ENCODE measurements around the gene NOL3.

NOL3 gene

GRCh38 chr16:67195676-67196075 is 25.3 kb downstream of the NOL3 start:
- H3K9me3 ChIP-seq (ENCODE audit: control insufficient read depth, insufficient read depth, low read length) = no peaks in the 10 kb centered on the region
- H3K9ac ChIP-seq (ENCODE audit: low read depth, low read length) = no peak overlapping the region
- peaks cover 7% of the 10 kb centered on the region for H3K4me1 ChIP-seq (ENCODE audit: insufficient read depth, low read length)
- H3K36me3 ChIP-seq (ENCODE audit: insufficient read depth, low read length) = peaks cover 21% of the 10 kb centered on the region

- Histone ChIP-seq H3K9me3 (ENCODE audit: control insufficient read depth, insufficient read depth, low read length) (no peaks in the 10 kb centered on the region), H3K9ac (ENCODE audit: low read depth, low read length) (no peak overlapping the region), H3K4me1 (ENCODE audit: insufficient read depth, low read length) (peaks cover 6% of the 10 kb centered on the region), H3K36me3 (ENCODE audit: insufficient read depth, low read length) (peaks cover 21% of the 10 kb centered on the region)
These were observed 26.5 kb downstream of the NOL3 start for GRCh38 chr16:67196881-67197280.

GRCh38 chr16:67197704-67198103 is 27.4 kb downstream of the NOL3 start:
- H3K9ac ChIP-seq (ENCODE audit: low read depth, low read length) = no peak overlapping the region
- H3K9me3 ChIP-seq (ENCODE audit: control insufficient read depth, insufficient read depth, low read length) = no peaks in the 10 kb centered on the region
- H3K36me3 ChIP-seq (ENCODE audit: insufficient read depth, low read length) = peaks cover 21% of the 10 kb centered on the region
- H3K4me1 ChIP-seq (ENCODE audit: insufficient read depth, low read length) = peaks cover 6% of the 10 kb centered on the region

- Histone ChIP-seq H3K9me3 (ENCODE audit: control insufficient read depth, insufficient read depth, low read length) (no peaks in the 10 kb centered on the region), H3K4me1 (ENCODE audit: insufficient read depth, low read length) (peaks cover under 1% of the 10 kb centered on the region; the same call in 1 of the 2 replicates), H3K36me3 (ENCODE audit: insufficient read depth, low read length) (peaks cover 18% of the 10 kb centered on the region), H3K9ac (ENCODE audit: low read depth, low read length) (peak overlapping the region; percentile 8; the same call in 1 of the 2 replicates)
These were observed 27.9 kb downstream of the NOL3 start for GRCh38 chr16:67198238-67198734.

- Histone ChIP-seq H3K36me3 (ENCODE audit: insufficient read depth, low read length) (peaks cover 13% of the 10 kb centered on the region), H3K9ac (ENCODE audit: low read depth, low read length) (peak within 1 kb of the TSS; percentile 78), H3K9me3 (ENCODE audit: control insufficient read depth, insufficient read depth, low read length) (no peaks in the 10 kb centered on the region), H3K4me1 (ENCODE audit: insufficient read depth, low read length) (no peaks in the 10 kb centered on the region)
These were observed 28.9 kb downstream of the NOL3 start, which contains the start of gene ELMO3 for GRCh38 chr16:67199011-67199807. Gene ELMO3 (plus strand): TSS chr16:67199131. CDS start chr16:67199327, 196 bp downstream.

GRCh38 chr16:67199808-67200198 is 29.5 kb downstream of the NOL3 start:
- H3K9ac ChIP-seq (ENCODE audit: low read depth, low read length) = peak overlapping the region; percentile 78; the same call in 1 of the 2 replicates
- peaks cover 7% of the 10 kb centered on the region for H3K36me3 ChIP-seq (ENCODE audit: insufficient read depth, low read length)
- no peaks in the 10 kb centered on the region for H3K4me1 ChIP-seq (ENCODE audit: insufficient read depth, low read length)
- H3K9me3 ChIP-seq (ENCODE audit: control insufficient read depth, insufficient read depth, low read length) = no peaks in the 10 kb centered on the region

GRCh38 chr16:67200491-67200890 is 30.2 kb downstream of the NOL3 start:
- Histone ChIP-seq H3K4me1 (ENCODE audit: insufficient read depth, low read length) (no peaks in the 10 kb centered on the region), H3K36me3 (ENCODE audit: insufficient read depth, low read length) (peaks cover 6% of the 10 kb centered on the region), H3K9me3 (ENCODE audit: control insufficient read depth, insufficient read depth, low read length) (no peaks in the 10 kb centered on the region), H3K9ac (ENCODE audit: low read depth, low read length) (no peak overlapping the region)

- H3K9ac ChIP-seq (ENCODE audit: low read depth, low read length) = no peak overlapping the region
- peaks cover 3% of the 10 kb centered on the region for H3K36me3 ChIP-seq (ENCODE audit: insufficient read depth, low read length)
- H3K4me1 ChIP-seq (ENCODE audit: insufficient read depth, low read length) = peaks cover 4% of the 10 kb centered on the region; the same call in 1 of the 2 replicates
These were observed 31.3 kb downstream of the NOL3 start for GRCh38 chr16:67201411-67202345.

GRCh38 chr16:67202426-67202825 is 32.1 kb downstream of the NOL3 start:
- H3K9ac ChIP-seq (ENCODE audit: low read depth, low read length) = no peak overlapping the region
- H3K4me1 ChIP-seq (ENCODE audit: insufficient read depth, low read length) = peaks cover 12% of the 10 kb centered on the region; the same call in 1 of the 2 replicates
- peaks cover 2% of the 10 kb centered on the region for H3K36me3 ChIP-seq (ENCODE audit: insufficient read depth, low read length)
- H3K9me3 ChIP-seq (ENCODE audit: control insufficient read depth, insufficient read depth, low read length) = no peaks in the 10 kb centered on the region

More at GRCh38 chr16:67201411-67202345, 31.3 kb downstream of the NOL3 start:
- no peaks in the 10 kb centered on the region for H3K9me3 ChIP-seq (ENCODE audit: control insufficient read depth, insufficient read depth, low read length)

GRCh38 chr16:67202956-67203493 is 32.7 kb downstream of the NOL3 start:
- no peaks in the 10 kb centered on the region for H3K36me3 ChIP-seq (ENCODE audit: insufficient read depth, low read length)

GRCh38 chr16:67204076-67204475 is 33.7 kb downstream of the NOL3 start:
- H3K9ac ChIP-seq (ENCODE audit: low read depth, low read length) = no peak overlapping the region
- H3K36me3 ChIP-seq (ENCODE audit: insufficient read depth, low read length) = no peaks in the 10 kb centered on the region
- peaks cover 14% of the 10 kb centered on the region; the same call in 1 of the 2 replicates for H3K4me1 ChIP-seq (ENCODE audit: insufficient read depth, low read length)

More at GRCh38 chr16:67202956-67203493, 32.7 kb downstream of the NOL3 start:
- H3K4me1 ChIP-seq (ENCODE audit: insufficient read depth, low read length) = peaks cover 14% of the 10 kb centered on the region; the same call in 1 of the 2 replicates
- no peak overlapping the region for H3K9ac ChIP-seq (ENCODE audit: low read depth, low read length)
- H3K9me3 ChIP-seq (ENCODE audit: control insufficient read depth, insufficient read depth, low read length) = no peaks in the 10 kb centered on the region

GRCh38 chr16:67206129-67206837 is 35.9 kb downstream of the NOL3 start:
- peaks cover 14% of the 10 kb centered on the region; the same call in 1 of the 2 replicates for H3K4me1 ChIP-seq (ENCODE audit: insufficient read depth, low read length)
- H3K36me3 ChIP-seq (ENCODE audit: insufficient read depth, low read length) = no peaks in the 10 kb centered on the region
- no peak overlapping the region for H3K9ac ChIP-seq (ENCODE audit: low read depth, low read length)
- no peaks in the 10 kb centered on the region for H3K9me3 ChIP-seq (ENCODE audit: control insufficient read depth, insufficient read depth, low read length)

More at GRCh38 chr16:67204076-67204475, 33.7 kb downstream of the NOL3 start:
- H3K9me3 ChIP-seq (ENCODE audit: control insufficient read depth, insufficient read depth, low read length) = no peaks in the 10 kb centered on the region

GRCh38 chr16:67206838-67207248 is 36.5 kb downstream of the NOL3 start:
- no peaks in the 10 kb centered on the region for H3K36me3 ChIP-seq (ENCODE audit: insufficient read depth, low read length)
- peaks cover 14% of the 10 kb centered on the region; the same call in 1 of the 2 replicates for H3K4me1 ChIP-seq (ENCODE audit: insufficient read depth, low read length)
- H3K9ac ChIP-seq (ENCODE audit: low read depth, low read length) = no peak overlapping the region
- H3K9me3 ChIP-seq (ENCODE audit: control insufficient read depth, insufficient read depth, low read length) = no peaks in the 10 kb centered on the region
